NCI-H2107 treated with DMSO at 0.1 percent for 48 hours (cell line): Measurements from ENCODE around the gene GABBR2.

ENCODE experiments used
- DNase-seq: peaks from one replicate; lab custom pipeline; 2025; ENCODE audit not compliant: unreplicated experiment; lab: John Stamatoyannopoulos, UW

The GABBR2 gene

DNA sequence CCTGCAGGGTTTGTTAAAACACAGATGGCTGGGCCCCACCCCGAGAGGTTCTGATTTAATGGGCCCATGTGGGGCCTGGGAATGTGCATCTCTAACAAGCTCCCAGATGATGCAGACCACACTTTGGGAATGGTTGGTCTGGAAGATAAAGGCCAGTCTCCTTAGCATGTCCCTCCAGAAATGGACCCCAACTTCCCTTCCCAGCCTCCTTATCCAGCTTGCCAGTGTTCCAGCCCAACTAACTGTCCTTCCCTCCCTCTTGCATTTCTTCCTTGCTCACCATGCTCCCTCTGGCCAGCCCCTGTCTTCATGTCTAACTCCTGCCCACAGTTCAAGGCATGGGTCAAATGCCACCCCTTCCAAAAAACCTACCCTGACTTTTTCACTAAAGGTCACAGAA lies 257.2 kb downstream of the GABBR2 start:
- no peak for DNase-seq

DNA sequence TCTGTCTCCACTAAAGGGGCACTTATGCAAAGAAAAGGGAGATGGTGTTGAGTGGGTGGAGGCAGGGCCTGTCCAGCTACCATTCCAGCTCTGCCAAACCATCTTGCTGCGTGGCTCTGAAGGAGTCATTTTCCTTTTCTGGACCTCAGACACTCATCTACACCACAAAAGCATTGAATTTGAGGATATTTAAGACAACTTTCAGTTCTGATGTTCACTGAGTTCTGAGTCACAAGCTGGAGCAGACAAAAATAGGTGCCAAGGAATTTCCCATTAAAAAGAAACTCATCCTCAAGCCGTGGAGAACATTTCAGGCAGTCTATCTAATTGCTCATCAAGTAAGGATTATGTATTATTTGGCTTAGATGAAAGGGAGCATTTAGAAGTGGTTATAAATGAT lies 258.2 kb downstream of the GABBR2 start:
- no peak for DNase-seq

DNA sequence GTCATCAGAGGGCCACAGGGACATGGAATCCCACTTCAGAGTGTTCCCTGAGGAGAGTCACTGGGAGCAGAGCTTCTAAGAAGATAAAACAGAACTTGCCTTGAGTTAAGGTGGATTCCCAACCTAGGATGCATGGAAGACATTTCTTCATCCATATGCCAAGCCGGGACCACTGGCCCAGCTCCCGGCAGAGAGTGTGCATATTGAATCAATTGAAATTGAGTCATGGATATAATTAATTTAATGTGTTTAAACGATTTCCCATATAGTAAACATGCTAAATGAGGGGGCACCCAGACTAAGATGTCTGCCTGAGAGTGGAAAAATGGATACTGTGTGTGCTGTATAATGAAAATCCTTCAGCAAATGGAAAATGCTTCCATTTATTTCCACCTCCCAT lies 258.9 kb downstream of the GABBR2 start:
- no peak for DNase-seq

DNA sequence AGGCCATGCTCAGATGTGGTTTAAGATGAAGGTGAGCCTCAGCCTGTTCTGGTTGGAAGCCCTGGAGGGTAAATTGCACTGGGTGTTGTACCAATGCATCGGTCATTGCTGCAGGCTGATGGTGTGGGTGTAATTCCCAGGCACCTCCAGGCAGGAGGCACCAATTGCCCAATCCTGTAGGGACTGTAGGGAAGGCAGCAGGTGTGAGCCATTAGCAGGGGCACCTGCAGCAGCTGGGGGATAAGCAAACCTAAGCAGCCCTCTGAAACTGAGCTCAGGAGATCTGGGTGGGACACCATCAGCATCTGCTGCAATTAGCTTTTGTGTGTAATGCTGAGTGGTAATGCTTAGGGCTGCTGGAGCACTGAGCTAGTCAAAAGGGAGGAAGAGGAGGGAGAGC lies 263.2 kb downstream of the GABBR2 start:
- DNase-seq: no peak

GRCh38 chr9:98444601-98445000 lies 264.1 kb downstream of the GABBR2 start:
- no peak for DNase-seq

DNA sequence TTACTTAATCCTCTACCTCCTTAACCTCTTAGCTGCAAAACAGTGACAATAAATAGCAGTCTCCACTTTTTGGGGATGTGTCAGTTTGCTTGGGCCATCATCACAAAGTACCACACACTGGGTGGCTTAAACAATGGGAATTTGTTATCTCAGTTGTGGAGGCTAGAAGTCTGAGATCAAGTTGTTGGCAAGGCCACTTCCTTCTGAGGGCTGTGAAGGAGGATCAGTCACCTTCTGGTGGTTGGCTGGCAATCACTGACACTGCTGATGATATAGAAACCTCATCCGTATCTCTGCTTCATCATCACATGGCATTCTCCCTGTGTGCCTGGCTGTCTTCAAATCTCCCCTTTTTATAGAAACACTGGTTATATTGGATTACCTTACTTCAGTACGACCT lies 266.2 kb downstream of the GABBR2 start:
- no peak for DNase-seq

DNA sequence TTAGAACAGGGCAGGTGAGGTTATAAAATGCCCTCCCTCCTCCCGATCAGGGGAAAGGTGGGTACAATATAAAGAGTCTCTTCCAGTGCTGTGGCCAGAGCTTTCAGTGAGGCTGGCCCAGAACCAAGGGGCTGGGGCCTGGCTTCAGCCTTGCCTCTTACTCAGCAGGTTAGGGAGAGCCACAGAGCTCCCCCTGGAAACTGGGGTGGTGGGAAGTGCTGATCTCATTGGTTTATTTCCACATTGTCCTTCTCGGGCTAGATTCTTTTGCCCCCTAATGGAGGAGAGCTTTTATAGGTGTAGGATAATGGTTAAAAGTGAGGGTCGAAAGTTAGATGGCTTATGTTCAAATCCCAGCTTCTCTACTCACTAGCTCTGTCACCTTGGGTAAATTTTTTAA lies 266.6 kb downstream of the GABBR2 start:
- no peak for DNase-seq

DNA sequence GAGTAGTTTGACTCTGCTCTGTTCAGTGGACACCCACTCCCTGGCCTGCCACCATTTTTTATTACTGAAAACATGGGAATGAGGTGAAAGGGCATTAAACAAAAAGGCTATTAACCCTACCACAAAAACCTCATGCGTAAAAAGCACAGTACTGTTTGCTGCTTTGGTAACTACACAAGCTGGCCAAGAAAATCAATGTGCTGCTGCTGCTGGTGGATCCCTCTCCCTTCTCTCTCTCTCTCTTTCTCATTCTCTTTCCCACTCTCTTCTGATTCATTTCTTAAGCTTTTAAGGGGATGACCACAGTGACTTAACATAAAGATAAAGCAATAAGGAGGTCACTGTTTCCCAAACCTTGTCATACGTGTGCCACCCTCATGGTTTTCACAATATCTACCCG lies 270.1 kb downstream of the GABBR2 start:
- no peak for DNase-seq

DNA sequence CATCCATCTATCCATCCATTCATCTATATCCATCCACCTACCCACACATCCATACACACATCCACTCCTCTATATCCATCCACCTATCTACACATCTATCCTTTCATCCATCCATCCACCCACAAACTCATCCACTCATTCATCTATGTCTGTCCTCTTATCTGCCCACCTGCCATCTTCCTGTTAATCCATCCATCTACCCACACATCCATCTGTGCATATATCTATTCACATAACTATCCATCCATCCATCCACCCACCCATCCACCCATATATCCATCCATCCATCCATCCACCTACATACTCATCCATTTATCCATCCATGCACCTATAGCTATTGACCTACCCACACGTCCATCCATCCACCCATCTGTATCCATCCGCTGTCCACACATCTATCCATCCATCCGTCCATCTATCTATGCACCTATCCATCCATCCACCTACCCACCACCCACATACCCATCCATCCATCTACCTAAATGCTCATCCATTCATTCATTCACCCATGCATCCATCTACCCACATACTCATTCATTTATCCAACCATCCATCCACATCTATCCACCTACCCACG lies 271.2 kb downstream of the GABBR2 start:
- no peak for DNase-seq

DNA sequence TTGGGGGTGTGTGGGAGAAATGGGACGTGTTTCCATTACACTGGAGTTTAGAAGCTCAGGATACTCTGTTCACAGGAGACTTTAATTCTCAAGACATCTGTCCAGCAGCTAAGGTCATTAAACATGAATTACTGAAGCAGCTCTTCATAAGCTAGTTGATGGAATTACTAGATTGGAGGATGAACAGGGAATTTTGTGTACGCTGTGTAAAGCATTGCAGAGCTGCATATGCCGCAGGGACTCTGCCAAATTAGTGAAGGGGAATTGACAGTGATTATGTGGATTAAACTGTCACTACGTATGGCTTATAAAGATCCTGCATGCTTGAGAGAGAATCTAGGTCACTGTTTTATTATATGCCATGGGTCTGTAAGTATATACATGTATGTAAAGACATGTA lies 275.8 kb downstream of the GABBR2 start:
- DNase-seq: no peak

- no peak for DNase-seq
Observed at GRCh38 chr9:98432134-98432533, 276.6 kb downstream of the GABBR2 start.

DNA sequence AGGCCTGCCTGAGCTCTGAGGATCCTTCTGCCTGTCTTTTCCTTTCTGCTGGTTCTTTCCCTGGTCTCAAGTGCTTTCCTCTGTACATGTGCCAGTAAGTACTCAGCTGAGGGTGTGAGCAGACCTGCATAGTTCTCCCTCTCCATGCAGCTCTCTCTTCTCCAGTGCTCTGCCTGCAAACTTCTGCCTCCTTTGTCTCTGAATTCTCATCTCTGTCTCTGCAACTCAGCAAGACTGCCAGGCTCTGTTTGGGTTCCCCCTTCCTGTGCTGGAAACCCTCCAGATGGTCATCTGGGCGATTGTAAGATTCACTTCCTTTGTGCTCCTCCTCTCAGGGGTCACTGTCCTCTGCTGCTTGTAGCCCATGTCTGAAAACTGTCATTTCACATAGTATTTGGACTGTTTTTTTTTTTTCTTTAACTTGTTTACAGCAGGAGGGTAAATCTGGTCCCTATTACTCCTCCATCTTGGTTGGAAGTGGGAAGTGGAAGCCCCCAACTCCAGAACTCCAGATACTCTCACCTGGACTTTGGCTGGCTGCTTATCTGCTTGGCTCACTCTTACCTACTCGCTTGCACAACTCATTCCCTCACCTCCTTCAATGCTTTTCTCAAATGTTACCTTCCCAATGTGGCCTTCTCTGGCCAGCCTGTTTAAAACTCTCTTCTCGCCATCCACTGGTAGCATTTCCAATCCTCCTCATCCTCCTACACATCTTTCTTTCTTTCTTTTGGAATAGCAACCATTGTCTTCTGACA lies 278.0 kb downstream of the GABBR2 start:
- no peak for DNase-seq

DNA sequence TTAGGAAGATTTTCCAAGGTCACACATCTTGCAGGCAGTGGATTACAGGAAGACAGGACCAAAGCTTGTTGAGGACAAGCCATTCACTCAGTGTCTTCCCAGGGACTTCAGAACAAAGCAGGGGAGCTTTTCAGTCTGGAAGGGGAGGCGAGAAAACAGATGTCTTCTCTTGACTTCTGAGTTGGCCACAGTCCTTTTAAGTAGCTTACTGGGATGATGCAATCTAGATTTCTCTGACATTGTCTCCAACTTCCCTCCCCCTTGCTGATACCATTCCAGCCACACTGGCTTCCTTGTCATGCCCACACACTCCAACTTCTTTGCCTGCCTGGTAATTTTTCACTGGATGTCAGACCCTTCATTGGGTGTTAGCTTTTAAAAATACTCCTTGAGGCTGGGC lies 279.1 kb downstream of the GABBR2 start:
- DNase-seq: no peak

DNA sequence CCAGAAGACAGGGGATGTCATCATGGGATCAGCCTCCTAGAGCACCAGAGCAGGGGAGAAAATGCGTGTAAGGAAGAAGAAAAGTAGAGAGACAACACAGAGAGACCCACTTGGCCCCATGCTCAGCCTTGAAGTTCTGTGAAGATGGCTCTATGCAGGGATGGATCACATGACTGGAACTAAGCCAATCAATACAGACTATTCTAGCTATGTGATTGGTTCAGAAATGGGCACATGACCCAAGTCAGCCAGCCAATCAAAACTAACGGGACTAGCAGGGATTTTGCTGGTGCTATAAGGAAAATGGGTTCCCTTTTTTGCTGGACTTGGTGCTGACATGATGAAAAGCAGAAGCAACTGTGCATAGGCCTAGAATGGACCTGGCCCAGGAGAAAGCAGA lies 280.3 kb downstream of the GABBR2 start:
- no peak for DNase-seq

DNA sequence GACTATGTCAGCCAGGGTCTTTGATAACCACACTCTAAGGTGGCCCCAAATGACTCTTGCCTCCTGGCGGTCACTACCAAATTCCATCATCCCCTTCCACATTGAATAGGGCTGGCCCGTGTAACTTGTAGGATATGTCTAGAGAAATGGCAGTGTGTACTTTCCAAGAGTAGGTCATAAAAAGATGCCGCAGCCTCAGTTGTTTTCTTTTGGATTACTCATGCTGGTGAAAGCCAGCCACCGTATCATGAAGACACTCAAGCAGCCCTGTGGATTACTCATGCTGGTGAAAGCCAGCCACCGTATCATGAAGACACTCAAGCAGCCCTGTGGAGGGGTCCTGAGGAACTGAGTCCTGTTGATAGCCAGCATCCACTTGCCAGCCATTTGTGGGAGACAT lies 281.2 kb downstream of the GABBR2 start:
- no peak for DNase-seq

GRCh38 chr9:98425079-98425478 lies 283.7 kb downstream of the GABBR2 start:
- DNase-seq: no peak

DNA sequence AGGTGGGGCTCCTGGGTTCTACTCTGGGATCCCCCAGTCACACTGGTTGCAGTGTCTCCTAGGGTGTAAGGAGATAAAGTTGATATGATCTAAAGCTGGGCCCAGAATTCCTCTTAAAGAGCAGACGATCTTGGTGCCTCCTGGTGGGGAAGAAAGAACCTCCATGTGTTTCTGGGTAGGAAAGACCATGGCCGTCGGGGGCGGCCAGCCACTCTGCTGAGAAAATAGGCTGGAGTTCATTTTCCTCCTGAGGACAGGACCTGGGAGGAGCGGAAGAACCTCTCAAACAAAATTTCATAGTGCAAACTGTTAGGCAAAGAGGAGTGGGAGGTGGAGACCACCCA lies 289.5 kb downstream of the GABBR2 start:
- no peak for DNase-seq

DNA sequence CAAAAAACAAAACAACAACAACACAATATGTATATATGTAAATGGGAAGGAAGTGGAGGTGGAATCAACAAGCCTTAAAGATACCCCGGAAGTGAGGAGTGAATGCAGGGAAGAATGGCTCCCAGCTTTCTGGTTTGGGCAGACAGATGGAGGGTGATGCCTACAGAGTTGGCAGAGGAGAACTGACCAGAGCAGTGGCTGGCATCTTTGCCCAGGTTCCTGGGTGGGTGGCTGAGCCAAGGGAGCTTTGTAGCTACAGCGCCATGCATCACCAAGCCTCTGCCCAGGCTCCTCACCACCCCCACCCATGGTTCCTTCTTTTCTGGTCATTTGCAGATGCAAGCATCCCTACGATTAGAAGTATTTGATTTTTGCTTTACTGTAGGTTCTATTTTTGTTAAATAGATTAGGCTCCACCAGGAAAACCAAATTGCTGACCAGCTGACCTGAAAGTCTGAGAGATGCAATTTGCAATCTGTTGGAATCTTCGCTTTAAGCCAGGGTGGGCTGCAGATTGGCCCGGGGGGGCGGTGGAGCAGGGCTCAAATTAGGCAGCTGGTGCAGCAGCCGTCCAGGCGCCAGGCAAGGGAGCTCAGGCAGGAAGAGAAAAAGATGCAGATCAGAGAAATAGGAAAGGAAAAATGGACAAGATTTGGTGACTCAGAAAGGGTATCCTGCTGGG lies 290.0 kb downstream of the GABBR2 start:
- no peak for DNase-seq

- no peak for DNase-seq
Observed at GRCh38 chr9:98416294-98417248, 292.2 kb downstream of the GABBR2 start.

GRCh38 chr9:98415782-98416181 lies 293.0 kb downstream of the GABBR2 start:
- DNase-seq: no peak

DNA sequence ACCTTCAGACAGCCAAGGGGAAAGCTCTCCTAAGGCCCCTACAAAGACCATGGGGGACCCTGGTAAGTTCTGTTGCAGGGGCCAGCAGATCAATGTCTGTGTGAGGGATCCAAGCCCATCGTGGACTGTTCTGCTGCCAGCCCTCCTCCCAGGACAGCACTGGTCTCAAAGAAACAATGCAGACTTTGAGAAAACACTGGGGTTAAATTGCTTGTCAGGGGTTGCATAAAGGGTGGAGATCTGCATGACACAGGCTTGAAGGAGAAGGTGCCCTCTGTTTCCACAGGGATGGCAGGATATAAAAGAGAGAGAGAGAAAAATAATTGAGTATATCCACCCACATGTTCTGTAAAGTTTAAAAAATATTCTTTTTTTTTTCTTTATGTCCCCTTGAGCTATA lies 295.7 kb downstream of the GABBR2 start:
- DNase-seq: no peak
